Gastrocnemius medialis (tissue), 4 donors: ENCODE measurements around the gene HSD17B14.

Experiments used
- POLR2A ChIP-seq, 2 donors: fragments of 450-650 bp; IDR thresholded peaks; one replicate each; pipeline ENCODE4 v1.6.1; 2017; ENCODE audit warnings: antibody characterized with exemption in 2 of 2, mild to moderate bottlenecking in 2 of 2, moderate library complexity in 2 of 2
- TF ChIP-seq, protein P1 (sequence below), 5 experiments: fragments of 450-650 bp in 3 of 5; fragments of 200-600 bp in 2 of 5; sonication (generic) in 2 of 5; IDR thresholded peaks in 4 of 5; conservative IDR thresholded peaks in 1 of 5; 1 replicate in 4 of 5; 2 replicates in 1 of 5; pipeline ENCODE4 v1.5.1; 2016 to 2019; ENCODE audit warnings: antibody characterized with exemption in 5 of 5, mild to moderate bottlenecking in 3 of 5, moderate library complexity in 3 of 5

DNA sequence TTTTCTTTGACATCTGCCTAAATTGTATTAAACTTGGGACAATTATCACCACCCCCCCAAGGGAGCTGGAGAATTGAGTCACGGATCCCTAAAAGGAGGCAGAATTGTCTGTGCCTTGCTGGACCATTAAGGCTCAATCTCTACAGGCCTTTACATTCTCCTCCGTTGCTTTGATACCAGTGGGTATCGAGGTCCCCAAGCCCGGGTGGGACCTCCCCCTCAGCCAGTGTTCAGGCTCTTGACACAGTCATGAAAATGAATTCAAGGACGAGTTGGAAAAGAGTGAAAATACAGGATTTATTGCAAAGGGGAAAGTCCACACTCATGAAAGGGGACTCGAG, 41.5 kb upstream of the HSD17B14 start:
- TF ChIP-seq, protein P1, sequence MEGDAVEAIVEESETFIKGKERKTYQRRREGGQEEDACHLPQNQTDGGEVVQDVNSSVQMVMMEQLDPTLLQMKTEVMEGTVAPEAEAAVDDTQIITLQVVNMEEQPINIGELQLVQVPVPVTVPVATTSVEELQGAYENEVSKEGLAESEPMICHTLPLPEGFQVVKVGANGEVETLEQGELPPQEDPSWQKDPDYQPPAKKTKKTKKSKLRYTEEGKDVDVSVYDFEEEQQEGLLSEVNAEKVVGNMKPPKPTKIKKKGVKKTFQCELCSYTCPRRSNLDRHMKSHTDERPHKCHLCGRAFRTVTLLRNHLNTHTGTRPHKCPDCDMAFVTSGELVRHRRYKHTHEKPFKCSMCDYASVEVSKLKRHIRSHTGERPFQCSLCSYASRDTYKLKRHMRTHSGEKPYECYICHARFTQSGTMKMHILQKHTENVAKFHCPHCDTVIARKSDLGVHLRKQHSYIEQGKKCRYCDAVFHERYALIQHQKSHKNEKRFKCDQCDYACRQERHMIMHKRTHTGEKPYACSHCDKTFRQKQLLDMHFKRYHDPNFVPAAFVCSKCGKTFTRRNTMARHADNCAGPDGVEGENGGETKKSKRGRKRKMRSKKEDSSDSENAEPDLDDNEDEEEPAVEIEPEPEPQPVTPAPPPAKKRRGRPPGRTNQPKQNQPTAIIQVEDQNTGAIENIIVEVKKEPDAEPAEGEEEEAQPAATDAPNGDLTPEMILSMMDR (IDR thresholded peaks at IDR 0.05 in 4 of 5, conservative IDR thresholded peaks at IDR 0.05 in 1 of 5) = no peak
- TF ChIP-seq POLR2A (IDR thresholded peaks at IDR 0.05) = no peak
